ENCODE results near the gene GMCL1. TPM values are rescaled to one million over a fixed set of nuclear protein-coding genes. Genes with fewer than 3 reads are reported as not detected.

The GMCL1 gene
- total RNA-seq, 1 experiment from 2014 or later: 13.2 TPM

DNA sequence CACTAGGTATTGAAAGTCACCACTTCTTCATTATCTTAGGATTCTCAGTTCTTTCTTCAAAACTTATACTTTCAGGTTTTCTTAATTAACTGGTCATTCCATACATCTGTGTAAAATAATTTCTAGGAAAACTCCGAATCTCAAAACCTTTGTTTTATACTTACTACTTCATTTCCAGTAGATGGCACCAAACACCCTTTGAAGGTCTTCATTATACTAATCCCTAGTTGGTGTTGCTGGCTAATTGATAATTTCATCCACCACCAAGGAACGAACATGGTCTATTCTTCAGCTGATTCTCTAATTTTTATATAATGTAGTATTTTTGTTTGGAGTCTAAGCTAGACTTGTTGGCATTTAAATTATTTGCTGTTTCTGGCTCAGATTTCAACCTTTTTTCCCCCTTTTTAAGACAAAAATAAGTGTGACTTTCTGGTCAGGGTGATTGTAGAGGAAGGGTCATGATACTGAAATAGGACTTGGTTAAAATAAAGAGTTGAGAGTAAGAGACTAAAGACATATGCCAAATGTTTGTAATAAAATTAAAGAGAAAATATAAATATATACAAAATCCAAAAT, 82.6 kb downstream of the GMCL1 start:
- TF ChIP-seq, protein P1, sequence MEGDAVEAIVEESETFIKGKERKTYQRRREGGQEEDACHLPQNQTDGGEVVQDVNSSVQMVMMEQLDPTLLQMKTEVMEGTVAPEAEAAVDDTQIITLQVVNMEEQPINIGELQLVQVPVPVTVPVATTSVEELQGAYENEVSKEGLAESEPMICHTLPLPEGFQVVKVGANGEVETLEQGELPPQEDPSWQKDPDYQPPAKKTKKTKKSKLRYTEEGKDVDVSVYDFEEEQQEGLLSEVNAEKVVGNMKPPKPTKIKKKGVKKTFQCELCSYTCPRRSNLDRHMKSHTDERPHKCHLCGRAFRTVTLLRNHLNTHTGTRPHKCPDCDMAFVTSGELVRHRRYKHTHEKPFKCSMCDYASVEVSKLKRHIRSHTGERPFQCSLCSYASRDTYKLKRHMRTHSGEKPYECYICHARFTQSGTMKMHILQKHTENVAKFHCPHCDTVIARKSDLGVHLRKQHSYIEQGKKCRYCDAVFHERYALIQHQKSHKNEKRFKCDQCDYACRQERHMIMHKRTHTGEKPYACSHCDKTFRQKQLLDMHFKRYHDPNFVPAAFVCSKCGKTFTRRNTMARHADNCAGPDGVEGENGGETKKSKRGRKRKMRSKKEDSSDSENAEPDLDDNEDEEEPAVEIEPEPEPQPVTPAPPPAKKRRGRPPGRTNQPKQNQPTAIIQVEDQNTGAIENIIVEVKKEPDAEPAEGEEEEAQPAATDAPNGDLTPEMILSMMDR (IDR thresholded peaks at IDR 0.05): peak; percentile 69; the same call in 1 of the 2 replicates
- TF ChIP-seq POLR2AphosphoS5 (IDR thresholded peaks at IDR 0.05; ENCODE audit: low read depth, low read length) (no peak), SIN3A (IDR thresholded peaks at IDR 0.05; ENCODE audit: borderline replicate concordance, insufficient read depth, low read depth, low read length) (no peak)
- intact Hi-C loops (cut with micrococcal nuclease; ENCODE audit: unreplicated experiment) (loop anchor here (5.0 kb wide), 2 partner anchors 160 to 230 kb away; no protein-coding TSS in a partner anchor), in situ Hi-C loops (cut with HindIII; ENCODE audit: low pct_unique_long_range_greater_than_20kb, low sequenced_read_pairs) (no loop called here)
- H3K4me3 ChIP-seq (ENCODE audit: low read depth in 2 of 2, low read length in 2 of 2): no peak overlapping the region
- ChIA-PET POLR2A (no interaction called here), CTCF (interaction anchor here (0.6 to 2.2 kb wide), 3 partner anchors 159 to 279 kb away, joined by 3 to 21 read pairs (median 6); partner anchors contain the start of gene C2orf42)
- H3K4me1 ChIP-seq (ENCODE audit: control insufficient read depth, insufficient read depth, low read length): peaks cover 13% of the 10 kb centered on the region
- H3K36me3 ChIP-seq (ENCODE audit: control insufficient read depth, insufficient read depth, low read length): peaks cover 9% of the 10 kb centered on the region
- DNase-seq (ENCODE audit: low read depth, low spot score): no peak
- ATAC-seq: no peak
- H3K27ac ChIP-seq (ENCODE audit: low read length): peak overlapping the region; percentile 24; the same call in 1 of the 2 replicates
- H3K27me3 ChIP-seq (ENCODE audit: control insufficient read depth, insufficient read depth, low read length): no peaks in the 10 kb centered on the region
- no peaks in the 10 kb centered on the region for H3K9me3 ChIP-seq (ENCODE audit: control insufficient read depth, insufficient read depth, low read depth, low read length)
- no TSS peak for BruUV-seq (replicated peaks)

DNA sequence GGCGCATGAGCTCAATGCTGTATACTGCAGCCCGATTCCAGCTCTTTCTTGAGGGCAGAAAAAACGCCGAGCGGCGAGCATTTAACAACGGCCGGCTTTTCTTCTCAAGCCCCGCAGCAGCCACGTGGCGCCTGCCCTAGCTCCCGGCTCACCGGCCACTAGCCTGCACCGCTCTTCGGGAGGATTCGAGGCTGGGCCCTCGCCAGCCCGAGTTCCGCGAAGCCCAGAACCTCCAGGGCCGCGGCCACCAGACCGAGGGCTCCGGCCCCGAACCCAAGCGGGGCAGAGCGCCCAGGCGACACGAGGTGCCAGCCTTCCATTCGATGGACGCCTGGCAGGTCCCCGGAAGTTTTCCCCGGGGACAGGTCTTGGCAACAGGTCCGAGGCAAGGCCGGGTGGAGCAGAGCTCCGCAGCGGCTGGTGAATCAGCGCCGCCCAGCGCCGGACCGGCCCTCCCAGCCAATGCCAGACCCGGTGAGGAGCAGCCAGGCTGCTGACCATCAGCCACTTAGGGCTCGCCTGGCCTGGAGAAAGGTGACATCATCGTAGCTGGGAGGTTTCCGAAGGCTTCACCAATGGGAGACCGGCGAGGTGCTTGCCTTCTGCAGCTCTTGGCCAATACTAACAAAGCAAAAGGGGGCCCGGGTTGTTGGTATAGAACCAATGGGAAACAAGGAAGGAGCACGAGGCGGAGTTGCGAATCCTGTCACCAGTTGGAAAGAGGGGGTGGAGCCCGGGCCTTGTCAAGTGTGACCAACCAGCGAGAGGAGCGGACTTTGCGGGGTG, 84.9 kb downstream of the GMCL1 start:
- peak overlapping the region; percentile 73 to 80 for H3K4me3 ChIP-seq (ENCODE audit: low read depth in 2 of 2, low read length in 2 of 2)
- no peaks in the 10 kb centered on the region for H3K27me3 ChIP-seq (ENCODE audit: control insufficient read depth, insufficient read depth, low read length)
- intact Hi-C loops (cut with micrococcal nuclease; ENCODE audit: unreplicated experiment) (loop anchor here (5.0 kb wide), 2 partner anchors 158 to 228 kb away; no protein-coding TSS in a partner anchor), in situ Hi-C loops (cut with HindIII; ENCODE audit: low pct_unique_long_range_greater_than_20kb, low sequenced_read_pairs) (no loop called here)
- ChIA-PET POLR2A (interaction anchor here (0.5 to 1.6 kb wide), 29 partner anchors 11 to 539 kb away, joined by 3 to 15 read pairs (median 4); partner anchors contain the start of genes C2orf42, PCYOX1, SNRNP27 and SNRPG), CTCF (interaction anchor here (1.0 to 1.8 kb wide), 4 partner anchors 157 to 229 kb away, joined by 6 to 20 read pairs (median 8); no protein-coding TSS in a partner anchor)
- peaks cover 7% of the 10 kb centered on the region for H3K36me3 ChIP-seq (ENCODE audit: control insufficient read depth, insufficient read depth, low read length)
- H3K4me1 ChIP-seq (ENCODE audit: control insufficient read depth, insufficient read depth, low read length): peaks cover 20% of the 10 kb centered on the region
- peak; percentile 93 for ATAC-seq
- H3K9me3 ChIP-seq (ENCODE audit: control insufficient read depth, insufficient read depth, low read depth, low read length): no peaks in the 10 kb centered on the region
- TSS peak; percentile 99 for BruUV-seq (replicated peaks)
- peak; percentile 71; the same call in 1 of the 2 replicates for TF ChIP-seq SIN3A (IDR thresholded peaks at IDR 0.05; ENCODE audit: borderline replicate concordance, insufficient read depth, low read depth, low read length)
- TF ChIP-seq POLR2AphosphoS5 (IDR thresholded peaks at IDR 0.05; ENCODE audit: low read depth, low read length): peak; percentile 87
- peak; percentile 47; the same call in 1 of the 2 replicates for TF ChIP-seq TCF7L2 (IDR thresholded peaks at IDR 0.05; ENCODE audit: low read depth, low read length)
- TF ChIP-seq, protein P1 (IDR thresholded peaks at IDR 0.05): peak; percentile 47; the same call in 1 of the 2 replicates
- TF ChIP-seq, protein P2, sequence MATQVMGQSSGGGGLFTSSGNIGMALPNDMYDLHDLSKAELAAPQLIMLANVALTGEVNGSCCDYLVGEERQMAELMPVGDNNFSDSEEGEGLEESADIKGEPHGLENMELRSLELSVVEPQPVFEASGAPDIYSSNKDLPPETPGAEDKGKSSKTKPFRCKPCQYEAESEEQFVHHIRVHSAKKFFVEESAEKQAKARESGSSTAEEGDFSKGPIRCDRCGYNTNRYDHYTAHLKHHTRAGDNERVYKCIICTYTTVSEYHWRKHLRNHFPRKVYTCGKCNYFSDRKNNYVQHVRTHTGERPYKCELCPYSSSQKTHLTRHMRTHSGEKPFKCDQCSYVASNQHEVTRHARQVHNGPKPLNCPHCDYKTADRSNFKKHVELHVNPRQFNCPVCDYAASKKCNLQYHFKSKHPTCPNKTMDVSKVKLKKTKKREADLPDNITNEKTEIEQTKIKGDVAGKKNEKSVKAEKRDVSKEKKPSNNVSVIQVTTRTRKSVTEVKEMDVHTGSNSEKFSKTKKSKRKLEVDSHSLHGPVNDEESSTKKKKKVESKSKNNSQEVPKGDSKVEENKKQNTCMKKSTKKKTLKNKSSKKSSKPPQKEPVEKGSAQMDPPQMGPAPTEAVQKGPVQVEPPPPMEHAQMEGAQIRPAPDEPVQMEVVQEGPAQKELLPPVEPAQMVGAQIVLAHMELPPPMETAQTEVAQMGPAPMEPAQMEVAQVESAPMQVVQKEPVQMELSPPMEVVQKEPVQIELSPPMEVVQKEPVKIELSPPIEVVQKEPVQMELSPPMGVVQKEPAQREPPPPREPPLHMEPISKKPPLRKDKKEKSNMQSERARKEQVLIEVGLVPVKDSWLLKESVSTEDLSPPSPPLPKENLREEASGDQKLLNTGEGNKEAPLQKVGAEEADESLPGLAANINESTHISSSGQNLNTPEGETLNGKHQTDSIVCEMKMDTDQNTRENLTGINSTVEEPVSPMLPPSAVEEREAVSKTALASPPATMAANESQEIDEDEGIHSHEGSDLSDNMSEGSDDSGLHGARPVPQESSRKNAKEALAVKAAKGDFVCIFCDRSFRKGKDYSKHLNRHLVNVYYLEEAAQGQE (IDR thresholded peaks at IDR 0.05; ENCODE audit: insufficient read depth in 1 of 2, low read depth in 2 of 2, low read length in 1 of 2): 0 out of 4 replicates have a peak, but pooled peaks of 1 of the 2 experiments have one; percentile 35
- H3K27ac ChIP-seq (ENCODE audit: low read length): peak overlapping the region; percentile 89
- DNase-seq (ENCODE audit: low read depth, low spot score): peak; percentile 100

All from Panc1 (cell line).